K562 (cell line): Measurements from ENCODE around the gene CLEC2L. TPM values are rescaled to one million over a fixed set of nuclear protein-coding genes. Genes with fewer than 3 reads are reported as not detected.
A peak's percentile ranks its signal among the peaks of the same experiment; 100 is the strongest.

Experiments
- ATAC-seq: fragments of 200-7000 bp; cut with Tn5 transposase; 3 replicates; pipeline ENCODE4 v1.9.1; 2020; ENCODE audit warnings: moderate library complexity
- BruUV-seq: library from RNA; stranded (reverse); fragments of 400-500 nt; replicated peaks from 2 replicates; lab custom pipeline; 2021; lab: Mats Ljungman, UMichigan
- CTCF ChIA-PET: fragments of 300-600 bp; formaldehyde crosslinking; extraction: SDS; loops from one replicate; lab custom pipeline; 2021; ENCODE audit warnings: low intra/inter-chr PET ratio; lab: Yijun Ruan, JAX
- POLR2A ChIA-PET: fragments of 300-600, 350-650 bp; sonication (Branson Sonifier 250); formaldehyde crosslinking; extraction: SDS; loops from one replicate; lab custom pipeline; 2021; ENCODE audit warnings: antibody characterized with exemption, inconsistent platforms; lab: Yijun Ruan, JAX
- DNase-seq, 4 experiments: peaks; one replicate each; pipeline versions ENCODE4 v3.0.0 to v3.0.0-alpha.2; 2011 to 2018; ENCODE audit warnings: low spot score in 3 of 4, mixed read lengths in 3 of 4; ENCODE audit errors: extremely low read depth in 1 of 4
- FAIRE-seq: peaks from 2 replicates; lab custom pipeline; 2011; peaks lifted over from hg19 to GRCh38; lab: Jason Lieb, UNC
- H2AFZ ChIP-seq: 2 replicates; pipeline ENCODE4 v1.6.0; 2011; ENCODE audit warnings: low read depth, low read length, control low read depth, inconsistent platforms
- H3K27ac ChIP-seq: fragments of 200-600 bp; 3 replicates; pipeline ENCODE4 v1.8.0; 2011; ENCODE audit warnings: low read depth, mild to moderate bottlenecking, control low read depth, inconsistent platforms, low read length, moderate library complexity, mixed read lengths; ENCODE audit errors: extremely low read depth
- H3K27me3 ChIP-seq, 2 experiments: fragments of 300-600 bp in 1 of 2; 2 replicates in 1 of 2; 3 replicates in 1 of 2; pipeline versions ENCODE4 v1.6.0 to v1.8.0; 2011; ENCODE audit warnings: inconsistent platforms in 2 of 2, low read length in 2 of 2, mild to moderate bottlenecking in 1 of 2, mixed read lengths in 1 of 2, moderate library complexity in 1 of 2; ENCODE audit not compliant: control insufficient read depth in 2 of 2, insufficient read depth in 2 of 2
- H3K36me3 ChIP-seq: fragments of 300-600 bp; 3 replicates; pipeline ENCODE4 v1.8.0; 2011; ENCODE audit warnings: mild to moderate bottlenecking, low read length, inconsistent platforms; ENCODE audit not compliant: control insufficient read depth, insufficient read depth
- H3K4me1 ChIP-seq, 2 experiments: fragments of 200-600 bp in 1 of 2; replicated peaks in 1 of 2; 2 replicates in 1 of 2; 3 replicates in 1 of 2; pipeline versions ENCODE4 v1.5.1 to v1.8.0; 2011; ENCODE audit warnings: inconsistent platforms in 2 of 2, low read length in 2 of 2, mild to moderate bottlenecking in 1 of 2, mixed read lengths in 1 of 2, moderate library complexity in 1 of 2; ENCODE audit not compliant: control insufficient read depth in 2 of 2, insufficient read depth in 2 of 2
- H3K4me2 ChIP-seq: 2 replicates; pipeline ENCODE4 v1.6.1; 2011; ENCODE audit warnings: low read length, control low read depth, inconsistent platforms, mixed read lengths; ENCODE audit not compliant: insufficient read depth
- H3K4me3 ChIP-seq: fragments of 200-600 bp; sonication (generic), shearing (Covaris generic); 2 replicates; pipeline ENCODE4 v1.5.1; 2016; ENCODE audit warnings: control low read depth, inconsistent platforms
- H3K79me2 ChIP-seq: fragments of 200-600 bp; 3 replicates; pipeline ENCODE4 v1.8.0; 2011; ENCODE audit warnings: low read length, inconsistent platforms; ENCODE audit not compliant: control insufficient read depth, insufficient read depth
- H3K9ac ChIP-seq, 2 experiments: 2 replicates each; pipeline versions ENCODE4 v1.6.0 to v1.6.1; 2011; ENCODE audit warnings: low read depth in 2 of 2, low read length in 2 of 2, control low read depth in 1 of 2, inconsistent platforms in 1 of 2, mild to moderate bottlenecking in 1 of 2, mixed read lengths in 1 of 2; ENCODE audit not compliant: insufficient read depth in 1 of 2
- H3K9me1 ChIP-seq: one replicate; pipeline ENCODE4 v1.6.0; 2011; ENCODE audit warnings: inconsistent platforms, mild to moderate bottlenecking, low read length, moderate library complexity; ENCODE audit not compliant: control insufficient read depth, insufficient read depth
- H3K9me3 ChIP-seq: replicated peaks from 2 replicates; pipeline ENCODE4 v1.5.1; 2011; ENCODE audit warnings: low read depth, low read length, inconsistent platforms; ENCODE audit not compliant: control insufficient read depth, insufficient read depth
- H4K20me1 ChIP-seq: replicated peaks from 2 replicates; pipeline ENCODE4 v1.6.1; 2011; ENCODE audit warnings: low read length, inconsistent platforms, mixed read lengths; ENCODE audit not compliant: control insufficient read depth, insufficient read depth
- ASH1L ChIP-seq: fragments of 450-650 bp; IDR thresholded peaks from 2 replicates; pipeline ENCODE4 v1.6.1; 2018; ENCODE audit warnings: borderline replicate concordance, mild to moderate bottlenecking, low read depth; ENCODE audit not compliant: partially characterized antibody
- ZNF263 ChIP-seq: sonication (generic); formaldehyde crosslinking; IDR thresholded peaks from 2 replicates; pipeline ENCODE4 v1.8.0; 2022; ENCODE audit warnings: mild to moderate bottlenecking, missing genetic modification reagents, borderline replicate concordance
- WGBS: fragments of 100-300 bp; shearing (Covaris generic); methylation state at CpG from one replicate; pipeline ENCODE4 v1.1.6; 2016; ENCODE audit warnings: low coverage, mixed read lengths; ENCODE audit not compliant: insufficient coverage; ENCODE audit errors: missing lambda C conversion rate; 5-methylcytosine and 5-hydroxymethylcytosine counted together
- in situ Hi-C: fragments of 300-500 bp; cut with MboI; formaldehyde crosslinking; loops from 4 replicates; pipeline ENCODE4 v1.15.0; 2018; ENCODE audit warnings: inconsistent platforms, mixed read lengths
- intact Hi-C: fragments of 100-400 bp; cut with micrococcal nuclease; formaldehyde crosslinking; loops from 2 replicates; pipeline ENCODE4 v1.14.2; 2022
- polyA plus RNA-seq, 8 experiments: library from polyadenylated mRNA; depleted of rRNA in 4 of 8; stranded (reverse) in 5 of 8; unstranded in 3 of 8; fragments of >200 nt; fragmentation: Nextera tagmentation in 2 of 8; fragmentation: Illumina TruSeq in 1 of 8; extraction: Ambion mirVana in 2 of 8; extraction: Trizol in 1 of 8; gene quantifications; 2 replicates each; pipeline versions ENCODE4 v1.2.1 to v1.2.3, GENCODE V29; 2011 to 2014; ENCODE audit warnings: inconsistent platforms in 1 of 8, missing spikeins in 1 of 8
- total RNA-seq, 7 experiments: library from RNA; depleted of rRNA in 6 of 7; stranded (reverse); fragments of >200 nt in 6 of 7; fragmentation: Illumina TruSeq in 2 of 7; extraction: Trizol in 2 of 7; gene quantifications; 2 replicates each; pipeline versions ENCODE4 v1.2.1 to v1.2.3, GENCODE V29; 2011 to 2021; ENCODE audit warnings: low replicate concordance in 1 of 7
- TF ChIP-seq, protein P1 (sequence below): sonication (generic); formaldehyde crosslinking; IDR thresholded peaks from 2 replicates; pipeline ENCODE4 v1.8.1; 2023; ENCODE audit warnings: mild to moderate bottlenecking, missing genetic modification reagents

CLEC2L gene
- total and polyA plus RNA-seq, 9 of the 15 experiments (the other 6 are each of a cell fraction or from before 2014, with no cell fraction given), result 0.84 to 5.5 (median 1.8) TPM

DNA sequence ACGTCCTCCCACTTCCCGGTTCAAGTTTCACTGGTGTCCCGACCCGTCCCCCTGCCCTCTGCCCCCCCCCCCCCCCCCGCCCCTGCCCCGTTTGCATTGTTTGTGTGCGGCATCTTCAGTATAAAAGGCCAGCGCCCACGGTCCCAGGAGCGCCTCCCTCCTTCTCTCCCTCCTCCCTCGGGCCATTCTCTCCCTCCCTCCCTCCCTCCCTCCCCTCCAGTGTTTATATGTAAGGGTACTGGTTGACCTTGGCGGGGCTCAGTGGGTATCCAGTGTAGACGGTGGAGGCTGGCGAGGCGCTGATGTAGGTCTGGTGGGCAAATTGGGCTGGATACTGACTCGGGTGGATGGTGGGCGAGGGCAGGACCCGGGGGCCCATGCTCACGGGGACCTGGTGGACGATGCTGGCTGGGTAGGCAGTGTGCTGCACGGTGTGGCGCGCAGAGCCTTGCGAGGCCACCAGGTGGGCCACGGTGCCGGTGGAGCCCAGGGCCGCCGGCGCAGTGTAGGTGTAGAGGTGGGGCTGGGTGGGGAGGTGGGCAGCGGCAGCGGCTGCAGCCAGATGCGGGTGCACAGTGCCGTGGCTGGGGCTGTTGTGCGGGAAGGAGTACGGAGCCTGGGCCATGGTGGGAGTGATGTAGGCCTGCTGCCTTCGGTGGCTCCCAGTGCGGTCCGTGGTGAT, 49.4 kb downstream of the CLEC2L start:
- POLR2A ChIA-PET, result no interaction called here
- 80% methylated on average over 25 of the region's 38 CpGs for WGBS
- Histone ChIP-seq H3K9ac (peak overlapping the region in 1 of 2 experiments; percentile 20; a peak in 1 of 4 replicates), H4K20me1 (no peaks in the 10 kb centered on the region), H3K27me3 (peaks cover 0 to 11% of the 10 kb centered on the region in 2 experiments; a peak in 1 of 5 replicates), H3K4me1 (peaks cover 0 to 12% of the 10 kb centered on the region in 2 experiments; a peak in 2 of 5 replicates), H3K36me3 (peaks cover 7% of the 10 kb centered on the region; the same call in 1 of the 3 replicates), H3K9me1 (no peaks in the 10 kb centered on the region), H3K4me2 (no peak overlapping the region), H2AFZ (no peak overlapping the region), H3K79me2 (no peaks in the 10 kb centered on the region), H3K27ac (no peak overlapping the region), H3K9me3 (no peaks in the 10 kb centered on the region), H3K4me3 (no peak overlapping the region)
- in situ Hi-C loops, result no loop called here
- BruUV-seq, result no TSS peak
- ATAC-seq (no peak), DNase-seq (no peak), FAIRE-seq (no peak)
- intact Hi-C loops, result no loop called here
- CTCF ChIA-PET, result interaction anchor here (0.7 kb wide), 1 partner anchor 73 kb away, joined by 3 read pairs; no protein-coding TSS in a partner anchor
- TF ChIP-seq ZNF263 (0 out of 2 replicates have a peak, but pooled peaks have one; percentile 32), ASH1L (no peak)
- TF ChIP-seq, protein P1, sequence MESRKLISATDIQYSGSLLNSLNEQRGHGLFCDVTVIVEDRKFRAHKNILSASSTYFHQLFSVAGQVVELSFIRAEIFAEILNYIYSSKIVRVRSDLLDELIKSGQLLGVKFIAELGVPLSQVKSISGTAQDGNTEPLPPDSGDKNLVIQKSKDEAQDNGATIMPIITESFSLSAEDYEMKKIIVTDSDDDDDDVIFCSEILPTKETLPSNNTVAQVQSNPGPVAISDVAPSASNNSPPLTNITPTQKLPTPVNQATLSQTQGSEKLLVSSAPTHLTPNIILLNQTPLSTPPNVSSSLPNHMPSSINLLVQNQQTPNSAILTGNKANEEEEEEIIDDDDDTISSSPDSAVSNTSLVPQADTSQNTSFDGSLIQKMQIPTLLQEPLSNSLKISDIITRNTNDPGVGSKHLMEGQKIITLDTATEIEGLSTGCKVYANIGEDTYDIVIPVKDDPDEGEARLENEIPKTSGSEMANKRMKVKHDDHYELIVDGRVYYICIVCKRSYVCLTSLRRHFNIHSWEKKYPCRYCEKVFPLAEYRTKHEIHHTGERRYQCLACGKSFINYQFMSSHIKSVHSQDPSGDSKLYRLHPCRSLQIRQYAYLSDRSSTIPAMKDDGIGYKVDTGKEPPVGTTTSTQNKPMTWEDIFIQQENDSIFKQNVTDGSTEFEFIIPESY (CRISPR knock-in tag), result peak; percentile 56; the same call in 1 of the 2 replicates
